Measurements from ENCODE around the gene FBXO9. TPM values are rescaled to one million over a fixed set of nuclear protein-coding genes. Genes with fewer than 3 reads are reported as not detected.

The FBXO9 gene
- total and polyA plus RNA-seq, 4 donors: 36.8 to 79.1 (median 51.2) TPM

GRCh38 chr6:53124131-53124800, 59.1 kb downstream of the FBXO9 start:
- Histone ChIP-seq H3K4me1 (ENCODE audit: control insufficient read depth in 4 of 4, insufficient read depth in 4 of 4, low read length in 3 of 4) (peaks cover 0 to 3% (median 1%) of the 10 kb centered on the region in 4 donors), H3K9ac (ENCODE audit: low read depth in 1 of 2, low read length in 2 of 2) (no peak overlapping the region), H3K27me3 (ENCODE audit: control insufficient read depth in 4 of 4, insufficient read depth in 4 of 4, low read length in 3 of 4) (no peaks in the 10 kb centered on the region), H3K9me3 (ENCODE audit: control insufficient read depth in 4 of 4, low read length in 3 of 4) (no peaks in the 10 kb centered on the region), H3K27ac (ENCODE audit: low read depth in 1 of 2, low read length in 2 of 2) (no peak overlapping the region), H3K4me3 (ENCODE audit: low read depth in 1 of 3, low read length in 3 of 3) (no peak overlapping the region), H3K36me3 (ENCODE audit: control insufficient read depth in 4 of 4, insufficient read depth in 3 of 4, low read depth in 1 of 4, low read length in 3 of 4) (no peaks in the 10 kb centered on the region)
- WGBS: 93% methylated on average over 10 of the region's 10 CpGs
- DNase-seq (ENCODE audit: low spot score): no peak
- no peak for TF ChIP-seq FOXA2 (IDR thresholded peaks at IDR 0.05)
- TF ChIP-seq HNF4G (IDR thresholded peaks at IDR 0.05): no peak
- TF ChIP-seq, protein P1, sequence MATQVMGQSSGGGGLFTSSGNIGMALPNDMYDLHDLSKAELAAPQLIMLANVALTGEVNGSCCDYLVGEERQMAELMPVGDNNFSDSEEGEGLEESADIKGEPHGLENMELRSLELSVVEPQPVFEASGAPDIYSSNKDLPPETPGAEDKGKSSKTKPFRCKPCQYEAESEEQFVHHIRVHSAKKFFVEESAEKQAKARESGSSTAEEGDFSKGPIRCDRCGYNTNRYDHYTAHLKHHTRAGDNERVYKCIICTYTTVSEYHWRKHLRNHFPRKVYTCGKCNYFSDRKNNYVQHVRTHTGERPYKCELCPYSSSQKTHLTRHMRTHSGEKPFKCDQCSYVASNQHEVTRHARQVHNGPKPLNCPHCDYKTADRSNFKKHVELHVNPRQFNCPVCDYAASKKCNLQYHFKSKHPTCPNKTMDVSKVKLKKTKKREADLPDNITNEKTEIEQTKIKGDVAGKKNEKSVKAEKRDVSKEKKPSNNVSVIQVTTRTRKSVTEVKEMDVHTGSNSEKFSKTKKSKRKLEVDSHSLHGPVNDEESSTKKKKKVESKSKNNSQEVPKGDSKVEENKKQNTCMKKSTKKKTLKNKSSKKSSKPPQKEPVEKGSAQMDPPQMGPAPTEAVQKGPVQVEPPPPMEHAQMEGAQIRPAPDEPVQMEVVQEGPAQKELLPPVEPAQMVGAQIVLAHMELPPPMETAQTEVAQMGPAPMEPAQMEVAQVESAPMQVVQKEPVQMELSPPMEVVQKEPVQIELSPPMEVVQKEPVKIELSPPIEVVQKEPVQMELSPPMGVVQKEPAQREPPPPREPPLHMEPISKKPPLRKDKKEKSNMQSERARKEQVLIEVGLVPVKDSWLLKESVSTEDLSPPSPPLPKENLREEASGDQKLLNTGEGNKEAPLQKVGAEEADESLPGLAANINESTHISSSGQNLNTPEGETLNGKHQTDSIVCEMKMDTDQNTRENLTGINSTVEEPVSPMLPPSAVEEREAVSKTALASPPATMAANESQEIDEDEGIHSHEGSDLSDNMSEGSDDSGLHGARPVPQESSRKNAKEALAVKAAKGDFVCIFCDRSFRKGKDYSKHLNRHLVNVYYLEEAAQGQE (IDR thresholded peaks at IDR 0.05): no peak
- TF ChIP-seq HNF4A (conservative IDR thresholded peaks at IDR 0.05): no peak
- TF ChIP-seq TAF1 (conservative IDR thresholded peaks at IDR 0.05): no peak
- no peak for TF ChIP-seq CTCF (IDR thresholded peaks at IDR 0.05; ENCODE audit: low read depth, low read length, missing input control)
- no peak for TF ChIP-seq EGR1 (IDR thresholded peaks at IDR 0.05; ENCODE audit: low read depth in 2 of 2)
- TF ChIP-seq YY1 (IDR thresholded peaks at IDR 0.05): no peak

DNA sequence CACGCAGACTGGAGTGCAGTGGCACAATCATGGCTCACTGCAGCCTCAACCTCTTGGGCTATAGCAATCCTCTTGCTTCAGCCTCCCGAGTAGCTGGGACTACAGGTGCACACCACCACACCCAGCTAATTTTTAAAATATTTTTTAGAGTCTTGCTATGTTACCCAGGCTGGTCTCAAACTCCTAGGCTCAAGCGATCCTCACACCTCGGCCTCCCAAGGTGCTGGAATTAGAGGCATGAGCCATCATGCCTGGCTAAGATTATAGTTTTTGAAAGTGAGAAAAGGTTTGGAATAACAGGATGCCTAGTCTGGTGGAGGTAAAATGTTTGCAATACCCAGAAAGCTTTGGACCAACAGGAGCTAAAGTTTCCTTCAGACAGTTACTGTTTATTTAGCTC, 60.1 kb downstream of the FBXO9 start:
- DNase-seq (ENCODE audit: low spot score): no peak
- H3K27me3 ChIP-seq (ENCODE audit: control insufficient read depth in 4 of 4, insufficient read depth in 4 of 4, low read length in 3 of 4): no peaks in the 10 kb centered on the region
- H3K4me3 ChIP-seq (ENCODE audit: low read depth in 1 of 3, low read length in 3 of 3): no peak overlapping the region
- TF ChIP-seq NR2F2 (IDR thresholded peaks at IDR 0.05): no peak
- no peak for TF ChIP-seq RXRA (IDR thresholded peaks at IDR 0.05)
- no peak for TF ChIP-seq FOXA1 (IDR thresholded peaks at IDR 0.05)
- no peak for TF ChIP-seq FOXA2 (IDR thresholded peaks at IDR 0.05)
- no peak for TF ChIP-seq RAD21 (IDR thresholded peaks at IDR 0.05)
- H3K9me3 ChIP-seq (ENCODE audit: control insufficient read depth in 4 of 4, low read length in 3 of 4): no peaks in the 10 kb centered on the region
- 93% methylated on average over 4 of the region's 4 CpGs for WGBS
- H3K36me3 ChIP-seq (ENCODE audit: control insufficient read depth in 4 of 4, insufficient read depth in 3 of 4, low read depth in 1 of 4, low read length in 3 of 4): no peaks in the 10 kb centered on the region
- no peaks in the 10 kb centered on the region for H3K4me1 ChIP-seq (ENCODE audit: control insufficient read depth in 4 of 4, insufficient read depth in 4 of 4, low read length in 3 of 4)
- no peak overlapping the region for H3K27ac ChIP-seq (ENCODE audit: low read depth in 1 of 2, low read length in 2 of 2)
- no peak overlapping the region for H3K9ac ChIP-seq (ENCODE audit: low read depth in 1 of 2, low read length in 2 of 2)

GRCh38 chr6:53128842-53129241, 63.6 kb downstream of the FBXO9 start:
- Histone ChIP-seq H3K9me3 (ENCODE audit: control insufficient read depth in 4 of 4, low read length in 3 of 4) (no peaks in the 10 kb centered on the region), H3K27me3 (ENCODE audit: control insufficient read depth in 4 of 4, insufficient read depth in 4 of 4, low read length in 3 of 4) (no peaks in the 10 kb centered on the region), H3K4me1 (ENCODE audit: control insufficient read depth in 4 of 4, insufficient read depth in 4 of 4, low read length in 3 of 4) (no peaks in the 10 kb centered on the region), H3K9ac (ENCODE audit: low read depth in 1 of 2, low read length in 2 of 2) (no peak overlapping the region), H3K4me3 (ENCODE audit: low read depth in 1 of 3, low read length in 3 of 3) (no peak overlapping the region), H3K36me3 (ENCODE audit: control insufficient read depth in 4 of 4, insufficient read depth in 3 of 4, low read depth in 1 of 4, low read length in 3 of 4) (no peaks in the 10 kb centered on the region), H3K27ac (ENCODE audit: low read depth in 1 of 2, low read length in 2 of 2) (no peak overlapping the region)
- WGBS: 88% methylated on average over 5 of the region's 5 CpGs
- DNase-seq (ENCODE audit: low spot score): no peak
- TF ChIP-seq FOXA1 (IDR thresholded peaks at IDR 0.05) (no peak), HNF4G (IDR thresholded peaks at IDR 0.05) (no peak), GABPA (IDR thresholded peaks at IDR 0.05 in 1 of 2, conservative IDR thresholded peaks at IDR 0.05 in 1 of 2) (no peak), RXRA (IDR thresholded peaks at IDR 0.05) (no peak), CTCF (IDR thresholded peaks at IDR 0.05; ENCODE audit: low read depth, low read length, missing input control) (no peak), HNF4A (conservative IDR thresholded peaks at IDR 0.05) (no peak), TAF1 (conservative IDR thresholded peaks at IDR 0.05) (no peak), ATF3 (IDR thresholded peaks at IDR 0.05) (no peak), MAX (IDR thresholded peaks at IDR 0.05) (no peak), SP1 (IDR thresholded peaks at IDR 0.05) (no peak), YY1 (IDR thresholded peaks at IDR 0.05) (no peak), FOXA2 (IDR thresholded peaks at IDR 0.05) (no peak), JUND (IDR thresholded peaks at IDR 0.05) (no peak)
- TF ChIP-seq, protein P2, sequence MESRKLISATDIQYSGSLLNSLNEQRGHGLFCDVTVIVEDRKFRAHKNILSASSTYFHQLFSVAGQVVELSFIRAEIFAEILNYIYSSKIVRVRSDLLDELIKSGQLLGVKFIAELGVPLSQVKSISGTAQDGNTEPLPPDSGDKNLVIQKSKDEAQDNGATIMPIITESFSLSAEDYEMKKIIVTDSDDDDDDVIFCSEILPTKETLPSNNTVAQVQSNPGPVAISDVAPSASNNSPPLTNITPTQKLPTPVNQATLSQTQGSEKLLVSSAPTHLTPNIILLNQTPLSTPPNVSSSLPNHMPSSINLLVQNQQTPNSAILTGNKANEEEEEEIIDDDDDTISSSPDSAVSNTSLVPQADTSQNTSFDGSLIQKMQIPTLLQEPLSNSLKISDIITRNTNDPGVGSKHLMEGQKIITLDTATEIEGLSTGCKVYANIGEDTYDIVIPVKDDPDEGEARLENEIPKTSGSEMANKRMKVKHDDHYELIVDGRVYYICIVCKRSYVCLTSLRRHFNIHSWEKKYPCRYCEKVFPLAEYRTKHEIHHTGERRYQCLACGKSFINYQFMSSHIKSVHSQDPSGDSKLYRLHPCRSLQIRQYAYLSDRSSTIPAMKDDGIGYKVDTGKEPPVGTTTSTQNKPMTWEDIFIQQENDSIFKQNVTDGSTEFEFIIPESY (IDR thresholded peaks at IDR 0.05): no peak
